Panc1 (cell line): Measurements from ENCODE around the gene MEX3D.

Experiments used
- CTCF ChIP-seq: fragments of 450-650 bp; IDR thresholded peaks from 2 replicates; pipeline ENCODE4 v1.5.1; 2017; ENCODE audit warnings: mild to moderate bottlenecking
- POLR2AphosphoS5 ChIP-seq: IDR thresholded peaks from 2 replicates; pipeline ENCODE4 v1.6.1; 2012; ENCODE audit warnings: mild to moderate bottlenecking, low read depth, low read length, moderate library complexity
- REST ChIP-seq, 2 experiments: IDR thresholded peaks; 2 replicates each; pipeline ENCODE4 v1.6.1; 2011 to 2012; ENCODE audit warnings: low read depth in 2 of 2, control low read depth in 1 of 2, low read length in 1 of 2, mild to moderate bottlenecking in 1 of 2, moderate library complexity in 1 of 2; ENCODE audit not compliant: insufficient read depth in 1 of 2
- SIN3A ChIP-seq: IDR thresholded peaks from 2 replicates; pipeline ENCODE4 v1.6.1; 2012; ENCODE audit warnings: low read depth, mild to moderate bottlenecking, low read length, moderate library complexity, borderline replicate concordance; ENCODE audit not compliant: insufficient read depth

GRCh38 chr19:1611353-1611752, 43.2 kb upstream of the MEX3D start:
- TF ChIP-seq CTCF = no peak
- no peak for TF ChIP-seq REST (IDR thresholded peaks at IDR 0.05; ENCODE audit: insufficient read depth in 1 of 2, low read depth in 2 of 2, low read length in 1 of 2)
- no peak for TF ChIP-seq POLR2AphosphoS5
- TF ChIP-seq SIN3A = no peak
